ENCODE measurements around the gene TNF.

The TNF gene

GRCh38 chr6:31545291-31545690 is 30.1 kb upstream of the TNF start:
- DNase-seq: no peak

GRCh38 chr6:31546339-31546957 is 28.9 kb upstream of the TNF start, which contains the start of gene ATP6V1G2:
TSS of gene ATP6V1G2 (minus strand) at chr6:31546608. CDS start at chr6:31546559, 49 bp downstream.
- DNase-seq: peak; percentile 95

GRCh38 chr6:31546958-31547726 is 28.2 kb upstream of the TNF start, which contains the start of gene NFKBIL1:
TSS of gene NFKBIL1 (plus strand) at chr6:31547608. CDS start at chr6:31547695, 87 bp downstream.
- DNase-seq: peak; percentile 97

- no peak for DNase-seq
Measured at GRCh38 chr6:31547727-31548543, 27.4 kb upstream of the TNF start.

- DNase-seq: no peak
Measured at GRCh38 chr6:31548544-31548873, 26.9 kb upstream of the TNF start.

- DNase-seq: peak; percentile 77
Measured at GRCh38 chr6:31551371-31551770, 24.0 kb upstream of the TNF start.

- DNase-seq: no peak
Measured at GRCh38 chr6:31556307-31556706, 19.1 kb upstream of the TNF start.

GRCh38 chr6:31557443-31558317 is 17.7 kb upstream of the TNF start:
- DNase-seq: no peak

- no peak for DNase-seq
Measured at GRCh38 chr6:31558318-31558625, 17.1 kb upstream of the TNF start.

GRCh38 chr6:31558631-31559500 is 16.5 kb upstream of the TNF start:
- DNase-seq: peak; percentile 79

GRCh38 chr6:31559606-31559957 is 15.8 kb upstream of the TNF start:
- no peak for DNase-seq

- DNase-seq: peak; percentile 87
Measured at GRCh38 chr6:31559958-31560696, 15.2 kb upstream of the TNF start.

- DNase-seq: no peak
Measured at GRCh38 chr6:31560697-31561058, 14.7 kb upstream of the TNF start.

GRCh38 chr6:31567531-31568370 is 7.6 kb upstream of the TNF start:
- DNase-seq: peak; percentile 50

- peak; percentile 95 for DNase-seq
Measured at GRCh38 chr6:31568537-31568961, 6.8 kb upstream of the TNF start.

- no peak for DNase-seq
Measured at GRCh38 chr6:31569861-31570536, 5.4 kb upstream of the TNF start.

- peak; percentile 87 for DNase-seq
Measured at GRCh38 chr6:31572041-31572911, 3.1 kb upstream of the TNF start, which contains the start of gene LTA. TSS of gene LTA (plus strand) at chr6:31572289. CDS start at chr6:31572743, 454 bp downstream.
